Measurements from ENCODE around the gene GNAZ. TPM values are rescaled to one million over a fixed set of nuclear protein-coding genes. Genes with fewer than 3 reads are reported as not detected.

GNAZ gene
- total RNA-seq, 4 donors from 2014 or later: 2.7 to 14.7 (median 7.8) TPM

DNA sequence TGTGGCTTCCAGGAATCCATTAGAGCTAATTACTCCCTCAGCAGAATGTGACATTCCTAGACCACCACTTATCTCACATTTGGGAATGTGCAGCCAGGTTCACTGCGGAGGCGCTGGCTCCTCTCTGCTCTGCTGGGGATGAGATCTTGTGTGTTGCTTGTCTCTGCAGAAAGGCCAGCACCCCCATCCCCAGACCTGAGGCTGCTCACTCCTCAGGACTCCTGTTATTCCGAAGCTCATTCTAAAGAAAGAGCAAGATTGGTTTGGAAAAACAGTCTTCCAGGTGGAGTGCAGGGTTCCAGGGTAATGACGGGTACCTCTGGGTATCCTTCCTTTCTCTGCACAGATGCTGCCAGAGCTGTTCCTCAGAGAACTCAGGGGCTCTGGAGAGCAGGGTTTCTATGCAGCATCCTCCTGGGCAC, 50.7 kb downstream of the GNAZ start:
- Histone ChIP-seq H3K9me3 (no peaks in the 10 kb centered on the region), H3K36me3 (no peaks in the 10 kb centered on the region), H3K4me3 (no peak overlapping the region), H3K4me1 (no peaks in the 10 kb centered on the region), H3K27me3 (no peaks in the 10 kb centered on the region), H3K27ac (no peak overlapping the region)
- TF ChIP-seq EP300 (IDR thresholded peaks at IDR 0.05; ENCODE audit: low read depth) (no peak), CTCF (IDR thresholded peaks at IDR 0.05) (no peak), POLR2A (IDR thresholded peaks at IDR 0.05) (no peak), POLR2AphosphoS5 (IDR thresholded peaks at IDR 0.05) (no peak)
- in situ Hi-C loops (cut with MboI; ENCODE audit: low pct_ligation_motif_present in 1 of 4, low pct_unique_long_range_greater_than_20kb in 1 of 4, low sequenced_read_pairs in 3 of 4): loop anchor here (5.0 to 10.0 kb wide), 3 partner anchors 156 to 166 kb away; no protein-coding TSS in a partner anchor
- intact Hi-C loops (cut with DNase I; ENCODE audit: low total_unique reads): no loop called here
- DNase-seq: no peak
- 95% methylated on average over 4 of the region's 4 CpGs; no CpG with 5 or more reads in 1 of the 2 donors for WGBS, 2 donors (ENCODE audit: low coverage in 1 of 2)

GRCh38 chr22:23121424-23121823, 51.1 kb downstream of the GNAZ start:
- Histone ChIP-seq H3K9me3 (no peaks in the 10 kb centered on the region), H3K27me3 (no peaks in the 10 kb centered on the region), H3K4me1 (no peaks in the 10 kb centered on the region), H3K4me3 (no peak overlapping the region), H3K36me3 (no peaks in the 10 kb centered on the region), H3K27ac (no peak overlapping the region)
- intact Hi-C loops (cut with DNase I; ENCODE audit: low total_unique reads) (no loop called here), in situ Hi-C loops (cut with MboI; ENCODE audit: low pct_ligation_motif_present in 1 of 4, low pct_unique_long_range_greater_than_20kb in 1 of 4, low sequenced_read_pairs in 3 of 4) (loop anchor here (5.0 to 10.0 kb wide), 3 partner anchors 157 to 167 kb away; no protein-coding TSS in a partner anchor)
- WGBS, 2 donors (ENCODE audit: low coverage in 1 of 2): 77 to 81% methylated on average over 8 to 9 of the region's 9 CpGs
- no peak for TF ChIP-seq POLR2A (IDR thresholded peaks at IDR 0.05)
- DNase-seq: no peak

DNA sequence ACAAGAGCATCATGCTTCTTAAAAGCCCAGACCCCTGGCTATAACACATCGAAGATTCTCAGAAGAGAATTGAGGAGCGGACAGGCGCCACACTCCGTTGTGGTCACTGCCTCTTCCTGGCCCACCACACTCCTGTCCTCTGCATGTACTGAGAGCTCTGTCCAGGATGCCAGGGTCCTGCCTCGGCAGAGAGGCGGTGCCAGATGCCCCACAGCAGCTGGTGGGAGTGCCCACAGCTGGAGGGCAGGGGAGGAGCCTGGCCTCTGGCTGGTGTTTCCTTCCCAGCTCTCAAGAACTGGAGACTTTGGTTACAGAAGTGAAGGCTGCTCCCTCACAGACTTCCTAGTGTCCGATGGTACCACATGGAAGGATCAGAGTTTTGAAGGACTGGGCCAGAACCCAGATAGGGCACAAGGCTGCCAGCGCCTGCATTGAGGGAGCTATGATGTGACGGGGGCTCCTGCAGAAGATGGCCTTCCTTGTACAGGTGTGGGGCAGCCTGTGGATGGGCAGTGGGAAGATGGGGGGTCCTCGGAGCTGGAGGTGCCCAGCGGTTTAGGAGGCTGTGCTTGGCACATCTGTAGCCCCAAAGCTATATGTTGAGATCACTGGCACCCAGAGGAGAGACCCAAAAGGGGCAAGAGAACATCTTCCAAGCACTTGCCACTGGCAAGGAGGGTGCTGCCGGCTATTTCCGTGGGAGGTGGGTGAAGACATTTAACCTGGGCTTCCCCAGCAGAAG, 52.1 kb downstream of the GNAZ start:
- DNase-seq: no peak
- no peaks in the 10 kb centered on the region for H3K36me3 ChIP-seq
- no peak overlapping the region for H3K27ac ChIP-seq
- no peak overlapping the region for H3K4me3 ChIP-seq
- no peak for TF ChIP-seq EP300 (IDR thresholded peaks at IDR 0.05; ENCODE audit: low read depth)
- no peak for TF ChIP-seq CTCF (IDR thresholded peaks at IDR 0.05)
- TF ChIP-seq POLR2AphosphoS5 (IDR thresholded peaks at IDR 0.05): no peak
- no peak for TF ChIP-seq POLR2A (IDR thresholded peaks at IDR 0.05)
- 70 to 80% methylated on average over 2 to 13 of the region's 13 CpGs for WGBS, 2 donors (ENCODE audit: low coverage in 1 of 2)
- H3K9me3 ChIP-seq: no peaks in the 10 kb centered on the region
- intact Hi-C loops (cut with DNase I; ENCODE audit: low total_unique reads): no loop called here
- no peaks in the 10 kb centered on the region for H3K27me3 ChIP-seq
- no peaks in the 10 kb centered on the region for H3K4me1 ChIP-seq
- in situ Hi-C loops (cut with MboI; ENCODE audit: low pct_ligation_motif_present in 1 of 4, low pct_unique_long_range_greater_than_20kb in 1 of 4, low sequenced_read_pairs in 3 of 4): loop anchor here (5.0 to 10.0 kb wide), 3 partner anchors 158 to 168 kb away; no protein-coding TSS in a partner anchor

- Histone ChIP-seq H3K27ac (no peak overlapping the region), H3K27me3 (no peaks in the 10 kb centered on the region), H3K4me1 (peaks cover 0 to under 1% (median 0%) of the 10 kb centered on the region in 4 donors), H3K36me3 (no peaks in the 10 kb centered on the region), H3K4me3 (no peak overlapping the region), H3K9me3 (no peaks in the 10 kb centered on the region)
- WGBS, 2 donors (ENCODE audit: low coverage in 1 of 2): 95 to 96% methylated on average over 9 to 26 of the region's 26 CpGs
- TF ChIP-seq CTCF (IDR thresholded peaks at IDR 0.05): no peak
- no peak for TF ChIP-seq EP300 (IDR thresholded peaks at IDR 0.05; ENCODE audit: low read depth)
- no peak for TF ChIP-seq POLR2A (IDR thresholded peaks at IDR 0.05)
- no peak for TF ChIP-seq POLR2AphosphoS5 (IDR thresholded peaks at IDR 0.05)
- in situ Hi-C loops (cut with MboI; ENCODE audit: low pct_ligation_motif_present in 1 of 4, low pct_unique_long_range_greater_than_20kb in 1 of 4, low sequenced_read_pairs in 3 of 4) (loop anchor here (5.0 to 10.0 kb wide), 3 partner anchors 158 to 168 kb away; no protein-coding TSS in a partner anchor), intact Hi-C loops (cut with DNase I; ENCODE audit: low total_unique reads) (no loop called here)
- DNase-seq: no peak
Measured at GRCh38 chr22:23122992-23123803, 52.9 kb downstream of the GNAZ start.

Data from transverse colon (tissue), 4 donors.